OCI-LY3 (cell line): ENCODE data around the gene RRP12.

ENCODE experiments used
- H2AFZ ChIP-seq: fragments of 200-600, 300-600 bp; shearing (Covaris generic); 2 replicates; pipeline ENCODE4 v1.6.0; 2014; ENCODE audit warnings: antibody characterized with exemption, low read depth, low read length
- H3K27ac ChIP-seq: fragments of 200-600, 300-600 bp; sonication (generic); 2 replicates; pipeline ENCODE4 v1.5.1; 2014; ENCODE audit warnings: mild to moderate bottlenecking, low read length, moderate library complexity, mixed read lengths
- H3K27me3 ChIP-seq: fragments of 200-600, 300-600 bp; sonication (generic); 2 replicates; pipeline ENCODE4 v1.6.1; 2014; ENCODE audit warnings: low read depth, low read length, mixed read lengths
- H3K36me3 ChIP-seq: fragments of 200-600, 300-600 bp; sonication (generic); replicated peaks from 2 replicates; pipeline ENCODE3; 2014; ENCODE audit warnings: low read depth, low read length, mixed read lengths
- H3K4me1 ChIP-seq: fragments of 300-600, 200-600 bp; sonication (generic); 2 replicates; pipeline ENCODE4 v1.6.1; 2014; ENCODE audit warnings: low read length, mixed read lengths
- H3K4me2 ChIP-seq: fragments of 200-600, 300-600 bp; sonication (generic); 2 replicates; pipeline ENCODE4 v1.6.1; 2014; ENCODE audit warnings: low read length, mixed read lengths
- H3K4me3 ChIP-seq: fragments of 300-600, 200-600 bp; sonication (generic); 2 replicates; pipeline ENCODE4 v1.5.1; 2014; ENCODE audit warnings: antibody characterized with exemption, mild to moderate bottlenecking, low read length, moderate library complexity
- H3K79me2 ChIP-seq: fragments of 300-600, 200-600 bp; shearing (Covaris generic); 2 replicates; pipeline ENCODE4 v1.6.1; 2014; ENCODE audit warnings: mild to moderate bottlenecking, low read length, mixed read lengths
- H3K9ac ChIP-seq: fragments of 300-600, 200-600 bp; shearing (Covaris generic); 2 replicates; pipeline ENCODE4 v1.6.0; 2014; ENCODE audit warnings: mild to moderate bottlenecking, low read length, moderate library complexity
- H3K9me3 ChIP-seq: fragments of 200-600, 300-600 bp; shearing (Covaris generic); 2 replicates; pipeline ENCODE4 v1.6.1; 2014; ENCODE audit warnings: low read length, mixed read lengths; ENCODE audit not compliant: insufficient read depth
- H4K20me1 ChIP-seq: fragments of 200-600, 300-600 bp; sonication (generic); 2 replicates; pipeline ENCODE4 v1.6.1; 2016; ENCODE audit warnings: low read length, mixed read lengths; ENCODE audit not compliant: insufficient read depth
- CTCF ChIP-seq: fragments of 200-600, 300-600 bp; sonication (generic); IDR thresholded peaks from 2 replicates; pipeline ENCODE4 v1.5.1; 2014; ENCODE audit warnings: antibody characterized with exemption, low read length, low read depth
- EZH2phosphoT487 ChIP-seq: fragments of 200-600 bp; shearing (Covaris generic); IDR thresholded peaks from 2 replicates; pipeline ENCODE4 v1.6.1; 2018; ENCODE audit warnings: antibody characterized with exemption, mixed run types, low read depth

Gene RRP12

GRCh38 chr10:97373456-97373855 lies 27.7 kb downstream of the RRP12 start:
- no peak overlapping the region for H3K27ac ChIP-seq
- H3K9ac ChIP-seq, result no peak overlapping the region
- no peak overlapping the region for H2AFZ ChIP-seq
- no peaks in the 10 kb centered on the region for H3K27me3 ChIP-seq
- no peak overlapping the region for H3K4me2 ChIP-seq
- no peak overlapping the region for H3K4me3 ChIP-seq
- H4K20me1 ChIP-seq, result no peaks in the 10 kb centered on the region
- H3K9me3 ChIP-seq, result no peaks in the 10 kb centered on the region
- TF ChIP-seq EZH2phosphoT487 (no peak), CTCF (no peak)
- H3K79me2 ChIP-seq, result no peaks in the 10 kb centered on the region
- H3K4me1 ChIP-seq, result no peaks in the 10 kb centered on the region
- H3K36me3 ChIP-seq, result no peaks in the 10 kb centered on the region

- no peak overlapping the region for H3K27ac ChIP-seq
- no peaks in the 10 kb centered on the region for H3K36me3 ChIP-seq
Measured at GRCh38 chr10:97372233-97372875, 28.8 kb downstream of the RRP12 start.

GRCh38 chr10:97371696-97372095 lies 29.4 kb downstream of the RRP12 start:
- no peak overlapping the region for H3K4me2 ChIP-seq

More at GRCh38 chr10:97372233-97372875, 28.8 kb downstream of the RRP12 start:
- Histone ChIP-seq H3K9me3 (no peaks in the 10 kb centered on the region), H3K4me2 (no peak overlapping the region), H3K9ac (no peak overlapping the region), H4K20me1 (no peaks in the 10 kb centered on the region), H2AFZ (no peak overlapping the region), H3K4me3 (no peak overlapping the region), H3K79me2 (no peaks in the 10 kb centered on the region), H3K4me1 (no peaks in the 10 kb centered on the region), H3K27me3 (no peaks in the 10 kb centered on the region)
- no peak for TF ChIP-seq EZH2phosphoT487
- TF ChIP-seq CTCF, result no peak

GRCh38 chr10:97367126-97367649 lies 34.0 kb downstream of the RRP12 start:
- H3K79me2 ChIP-seq, result no peaks in the 10 kb centered on the region
- no peak overlapping the region for H2AFZ ChIP-seq
- H3K36me3 ChIP-seq, result peaks cover 7% of the 10 kb centered on the region
- no peak overlapping the region for H3K27ac ChIP-seq
- no peak overlapping the region for H3K4me3 ChIP-seq
- H3K4me1 ChIP-seq, result peaks cover 10% of the 10 kb centered on the region
- H3K9ac ChIP-seq, result no peak overlapping the region
- TF ChIP-seq EZH2phosphoT487 (no peak), CTCF (no peak)
- H3K27me3 ChIP-seq, result no peaks in the 10 kb centered on the region
- no peaks in the 10 kb centered on the region for H4K20me1 ChIP-seq
- H3K9me3 ChIP-seq, result no peaks in the 10 kb centered on the region
- H3K4me2 ChIP-seq, result no peak overlapping the region

More at GRCh38 chr10:97371696-97372095, 29.4 kb downstream of the RRP12 start:
- no peak overlapping the region for H3K27ac ChIP-seq
- TF ChIP-seq CTCF (no peak), EZH2phosphoT487 (no peak)
- no peaks in the 10 kb centered on the region for H4K20me1 ChIP-seq
- H3K4me3 ChIP-seq, result no peak overlapping the region
- H3K27me3 ChIP-seq, result no peaks in the 10 kb centered on the region
- no peaks in the 10 kb centered on the region for H3K9me3 ChIP-seq
- H3K9ac ChIP-seq, result no peak overlapping the region
- H2AFZ ChIP-seq, result no peak overlapping the region
- no peaks in the 10 kb centered on the region for H3K79me2 ChIP-seq
- H3K4me1 ChIP-seq, result no peaks in the 10 kb centered on the region
- H3K36me3 ChIP-seq, result no peaks in the 10 kb centered on the region
